HG03139 (cell line): Measurements from ENCODE around the gene MAFB.

Experiments used
- ATAC-seq: cut with Tn5 transposase; IDR thresholded peaks from one replicate; pipeline ENCODE4 v1.9.1; 2021; ENCODE audit not compliant: unreplicated experiment

The MAFB gene

GRCh38 chr20:40703975-40704530 is 15.0 kb upstream of the MAFB start:
- no peak for ATAC-seq

GRCh38 chr20:40702504-40702903 is 13.5 kb upstream of the MAFB start:
- ATAC-seq: no peak

- ATAC-seq: no peak
Measured at GRCh38 chr20:40698744-40699143, 9.7 kb upstream of the MAFB start.

- no peak for ATAC-seq
Measured at GRCh38 chr20:40698281-40698680, 9.2 kb upstream of the MAFB start.

- ATAC-seq: no peak
Measured at GRCh38 chr20:40697541-40697940, 8.5 kb upstream of the MAFB start.

- no peak for ATAC-seq
Measured at GRCh38 chr20:40695214-40695613, 6.2 kb upstream of the MAFB start.

GRCh38 chr20:40694246-40694645 is 5.2 kb upstream of the MAFB start:
- no peak for ATAC-seq

GRCh38 chr20:40692240-40693011 is 3.4 kb upstream of the MAFB start:
- ATAC-seq: no peak

GRCh38 chr20:40691566-40692239 is 2.7 kb upstream of the MAFB start:
- ATAC-seq: no peak

- no peak for ATAC-seq
Measured at GRCh38 chr20:40690836-40691565, 2.0 kb upstream of the MAFB start.

GRCh38 chr20:40689943-40690835 is 1.2 kb upstream of the MAFB start:
- ATAC-seq: peak; percentile 66

- ATAC-seq: no peak
Measured at GRCh38 chr20:40688129-40689099, 622 bp downstream of the MAFB start.

- no peak for ATAC-seq
Measured at GRCh38 chr20:40687384-40688128, 1.5 kb downstream of the MAFB start.

GRCh38 chr20:40686893-40687292 is 2.1 kb downstream of the MAFB start:
- no peak for ATAC-seq

GRCh38 chr20:40686434-40686882 is 2.6 kb downstream of the MAFB start:
- ATAC-seq: no peak

GRCh38 chr20:40685349-40685748 is 3.7 kb downstream of the MAFB start:
- no peak for ATAC-seq

- ATAC-seq: no peak
Measured at GRCh38 chr20:40683894-40684268, 5.2 kb downstream of the MAFB start.

GRCh38 chr20:40683221-40683893 is 5.7 kb downstream of the MAFB start:
- no peak for ATAC-seq
